Measurements from ENCODE around the gene RAB37. TPM values are rescaled to one million over a fixed set of nuclear protein-coding genes. Genes with fewer than 3 reads are reported as not detected.

Gene RAB37
- total RNA-seq, 5 donors from 2014 or later (not counting 1 experiment from before 2014, with no cell fraction given): 31.2 to 73.4 (median 40.7) TPM

DNA sequence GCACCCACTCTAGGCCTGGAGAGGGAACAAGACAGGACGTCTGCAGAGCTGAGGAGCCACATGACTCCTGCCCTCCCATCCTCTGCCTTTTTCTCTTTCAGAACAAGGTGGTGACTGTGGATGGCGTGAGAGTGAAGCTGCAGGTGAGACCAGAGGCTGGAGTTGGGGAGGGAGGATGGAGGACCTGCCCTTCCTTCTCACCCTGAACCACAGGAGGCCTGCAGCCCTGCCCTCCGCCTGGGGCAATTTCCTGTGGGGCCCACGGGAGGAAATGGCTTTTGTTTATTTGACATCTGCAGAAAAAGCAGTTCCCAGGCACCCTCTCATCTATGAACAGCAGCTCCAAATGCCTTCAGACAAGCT lies 5.1 kb downstream of the RAB37 start:
- ChIA-PET CTCF (interaction anchor here (0.7 to 2.8 kb wide), 6 partner anchors 12 to 85 kb away, joined by 3 to 14 read pairs (median 4); no protein-coding TSS in a partner anchor), POLR2A (interaction anchor here in 1 of 2 donors (0.6 kb wide), 1 partner anchor 24 kb away, joined by 6 read pairs; no protein-coding TSS in a partner anchor)
- Mint-ChIP-seq H3K36me3 (no peaks in the 10 kb centered on the region), H3K4me1 (peaks cover 85 to 91% (median 90%) of the 10 kb centered on the region in 3 donors), H3K9me3 (no peaks in the 10 kb centered on the region), H3K27ac (peak overlapping the region; percentile 99 to 100), H3K27me3 (no peaks in the 10 kb centered on the region), H3K4me3 (peak overlapping the region; percentile 64 to 87 (median 67))
- peak overlapping the region; percentile 19 to 49 for H3K4me3 ChIP-seq (ENCODE audit: control insufficient read depth in 1 of 2, extremely low read depth in 1 of 2, low read length in 1 of 2)
- peak overlapping the region; percentile 63 for H3K27ac ChIP-seq (ENCODE audit: low read length)
- no peaks in the 10 kb centered on the region for H3K9me3 ChIP-seq
- peak; percentile 19 to 58 (median 47) for ATAC-seq (replicated peaks in 1 of 4)
- no CpG with 5 or more reads among the region's 4 CpGs for WGBS (ENCODE audit: insufficient coverage)
- DNase-seq: peak in 16 of 35 experiments; percentile 27 to 80 (median 48)
- H3K4me1 ChIP-seq (ENCODE audit: control insufficient read depth in 1 of 2, extremely low read depth in 1 of 2, insufficient read depth in 2 of 2, low read length in 2 of 2): peaks cover 63 to 99% of the 10 kb centered on the region in 2 experiments
- H3K36me3 ChIP-seq (ENCODE audit: control insufficient read depth in 2 of 2, extremely low read depth in 1 of 2, insufficient read depth in 1 of 2, low read length in 1 of 2): peaks cover 0 to 11% of the 10 kb centered on the region in 2 donors
- no peaks in the 10 kb centered on the region for H3K27me3 ChIP-seq (replicated peaks in 1 of 2; ENCODE audit: control insufficient read depth in 2 of 2, extremely low read depth in 1 of 2, insufficient read depth in 2 of 2, low read length in 1 of 2)

DNA sequence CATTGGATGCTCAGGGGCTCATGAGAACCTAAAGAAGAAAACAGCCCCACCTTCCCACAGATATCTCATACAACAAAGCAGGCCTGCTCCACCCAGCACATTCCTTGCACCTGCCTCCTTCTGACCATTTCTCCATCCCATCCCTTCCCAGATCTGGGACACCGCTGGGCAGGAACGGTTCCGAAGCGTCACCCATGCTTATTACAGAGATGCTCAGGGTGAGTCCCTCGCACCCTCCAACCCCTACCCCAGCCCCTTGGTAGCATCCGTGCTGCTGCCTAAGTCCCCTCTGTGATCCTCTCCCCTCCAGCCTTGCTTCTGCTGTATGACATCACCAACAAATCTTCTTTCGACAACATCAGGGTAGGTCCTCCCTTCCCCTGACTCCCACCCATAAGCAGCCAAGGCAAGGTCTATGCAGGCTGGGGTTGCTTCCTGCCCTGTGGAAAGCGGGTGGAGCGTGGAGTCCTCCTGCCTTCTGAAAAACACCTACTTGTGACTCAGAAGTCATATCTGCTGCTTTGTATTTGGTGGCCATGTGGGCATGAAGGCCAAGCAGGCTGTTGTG lies 6.0 kb downstream of the RAB37 start:
- POLR2A ChIA-PET: no interaction called here
- DNase-seq (no peak), ATAC-seq (replicated peaks in 1 of 4) (no peak)
- Mint-ChIP-seq H3K4me1 (peaks cover 83 to 92% (median 91%) of the 10 kb centered on the region in 3 donors), H3K27me3 (no peaks in the 10 kb centered on the region), H3K4me3 (peak overlapping the region; percentile 64 to 87 (median 67)), H3K27ac (peak overlapping the region; percentile 99 to 100), H3K9me3 (no peaks in the 10 kb centered on the region), H3K36me3 (no peaks in the 10 kb centered on the region)
- WGBS (ENCODE audit: insufficient coverage): 85% methylated on average over 7 of the region's 9 CpGs
- Histone ChIP-seq H3K36me3 (ENCODE audit: control insufficient read depth in 2 of 2, extremely low read depth in 1 of 2, insufficient read depth in 1 of 2, low read length in 1 of 2) (peaks cover 0 to 11% of the 10 kb centered on the region in 2 donors), H3K4me1 (ENCODE audit: control insufficient read depth in 1 of 2, extremely low read depth in 1 of 2, insufficient read depth in 2 of 2, low read length in 2 of 2) (peaks cover 69 to 100% of the 10 kb centered on the region in 2 experiments), H3K27ac (ENCODE audit: low read length) (peak overlapping the region; percentile 69), H3K9me3 (no peaks in the 10 kb centered on the region), H3K27me3 (replicated peaks in 1 of 2; ENCODE audit: control insufficient read depth in 2 of 2, extremely low read depth in 1 of 2, insufficient read depth in 2 of 2, low read length in 1 of 2) (no peaks in the 10 kb centered on the region), H3K4me3 (ENCODE audit: control insufficient read depth in 1 of 2, extremely low read depth in 1 of 2, low read length in 1 of 2) (no peak overlapping the region)
- CTCF ChIA-PET: interaction anchor here (1.0 to 2.8 kb wide), 5 partner anchors 11 to 86 kb away, joined by 3 to 14 read pairs (median 5); no protein-coding TSS in a partner anchor

DNA sequence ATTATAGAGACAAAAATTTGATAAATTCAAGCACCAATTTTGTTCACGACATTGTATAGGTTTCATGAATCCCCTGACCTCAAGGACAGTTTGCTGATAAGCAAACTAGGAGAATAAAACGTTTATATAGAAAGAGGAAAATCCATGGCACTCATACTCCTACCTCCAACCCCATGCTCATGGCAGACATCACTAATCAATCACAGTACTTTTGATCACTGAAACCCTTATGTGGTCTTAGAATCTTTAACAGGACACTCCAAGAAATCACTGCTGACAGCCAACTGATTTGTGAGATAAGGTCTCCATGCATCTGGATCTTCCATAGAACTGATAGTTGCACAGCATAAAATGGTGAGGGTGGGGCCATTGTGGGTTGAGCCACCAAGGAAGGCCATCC lies 6.7 kb downstream of the RAB37 start:
- POLR2A ChIA-PET: no interaction called here

DNA sequence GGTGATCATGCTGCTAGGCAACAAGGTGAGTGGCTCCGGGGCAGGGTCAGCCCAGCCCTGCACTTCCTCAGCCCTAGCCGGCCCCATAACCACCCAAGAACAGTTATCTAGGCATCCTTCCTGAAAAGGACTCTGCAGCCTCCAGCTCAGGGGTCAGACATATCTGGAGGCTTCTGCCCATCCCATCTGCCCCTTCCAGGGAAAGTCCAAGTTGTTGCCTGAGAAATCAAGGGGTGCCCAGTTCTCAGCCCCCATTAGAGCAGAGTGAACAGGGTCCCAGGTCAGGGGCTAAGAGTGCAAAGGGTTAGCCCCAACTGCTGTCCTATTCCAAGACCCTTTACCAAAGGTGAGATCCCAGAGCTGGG lies 7.3 kb downstream of the RAB37 start:
- Histone ChIP-seq H3K36me3 (ENCODE audit: control insufficient read depth in 2 of 2, extremely low read depth in 1 of 2, insufficient read depth in 1 of 2, low read length in 1 of 2) (peaks cover 0 to 11% of the 10 kb centered on the region in 2 donors), H3K4me1 (ENCODE audit: control insufficient read depth in 1 of 2, extremely low read depth in 1 of 2, insufficient read depth in 2 of 2, low read length in 2 of 2) (peaks cover 58 to 88% of the 10 kb centered on the region in 2 experiments), H3K27me3 (replicated peaks in 1 of 2; ENCODE audit: control insufficient read depth in 2 of 2, extremely low read depth in 1 of 2, insufficient read depth in 2 of 2, low read length in 1 of 2) (no peaks in the 10 kb centered on the region), H3K27ac (ENCODE audit: low read length) (peak overlapping the region; percentile 34), H3K9me3 (no peaks in the 10 kb centered on the region), H3K4me3 (ENCODE audit: control insufficient read depth in 1 of 2, extremely low read depth in 1 of 2, low read length in 1 of 2) (no peak overlapping the region)
- H3K27me3 Mint-ChIP-seq: no peaks in the 10 kb centered on the region
- CTCF ChIA-PET: interaction anchor here (0.6 to 2.4 kb wide), 10 partner anchors 10 to 87 kb away, joined by 3 to 11 read pairs (median 4); no protein-coding TSS in a partner anchor
- H3K27ac Mint-ChIP-seq: peak overlapping the region; percentile 99 to 100
- no peak for ATAC-seq (replicated peaks in 1 of 4)
- peak overlapping the region in 2 of 3 donors; percentile 57 to 87 for H3K4me3 Mint-ChIP-seq
- no peaks in the 10 kb centered on the region for H3K36me3 Mint-ChIP-seq
- no peaks in the 10 kb centered on the region for H3K9me3 Mint-ChIP-seq
- POLR2A ChIA-PET: no interaction called here
- 14% methylated on average over 1 of the region's 2 CpGs for WGBS (ENCODE audit: insufficient coverage)
- no peak for DNase-seq
- H3K4me1 Mint-ChIP-seq: peaks cover 71 to 80% (median 78%) of the 10 kb centered on the region in 3 donors

More for the DNA sequence above, 6.7 kb downstream of the RAB37 start:
- Histone ChIP-seq H3K36me3 (ENCODE audit: control insufficient read depth in 2 of 2, extremely low read depth in 1 of 2, insufficient read depth in 1 of 2, low read length in 1 of 2) (peaks cover 0 to 11% of the 10 kb centered on the region in 2 donors), H3K4me3 (ENCODE audit: control insufficient read depth in 1 of 2, extremely low read depth in 1 of 2, low read length in 1 of 2) (no peak overlapping the region), H3K27me3 (replicated peaks in 1 of 2; ENCODE audit: control insufficient read depth in 2 of 2, extremely low read depth in 1 of 2, insufficient read depth in 2 of 2, low read length in 1 of 2) (no peaks in the 10 kb centered on the region), H3K4me1 (ENCODE audit: control insufficient read depth in 1 of 2, extremely low read depth in 1 of 2, insufficient read depth in 2 of 2, low read length in 2 of 2) (peaks cover 64 to 94% of the 10 kb centered on the region in 2 experiments), H3K27ac (ENCODE audit: low read length) (peak overlapping the region; percentile 69), H3K9me3 (no peaks in the 10 kb centered on the region)
- no peaks in the 10 kb centered on the region for H3K27me3 Mint-ChIP-seq
- H3K27ac Mint-ChIP-seq: peak overlapping the region; percentile 99 to 100
- H3K9me3 Mint-ChIP-seq: no peaks in the 10 kb centered on the region
- WGBS (ENCODE audit: insufficient coverage): no CpG with 5 or more reads among the region's 2 CpGs
- CTCF ChIA-PET: interaction anchor here in 1 of 2 donors (0.8 kb wide), 1 partner anchor 36 kb away, joined by 3 read pairs; no protein-coding TSS in a partner anchor
- H3K4me1 Mint-ChIP-seq: peaks cover 76 to 85% (median 84%) of the 10 kb centered on the region in 3 donors
- no peaks in the 10 kb centered on the region for H3K36me3 Mint-ChIP-seq
- no peak for ATAC-seq (replicated peaks in 1 of 4)
- no peak for DNase-seq
- H3K4me3 Mint-ChIP-seq: peak overlapping the region in 1 of 3 donors; percentile 87

DNA sequence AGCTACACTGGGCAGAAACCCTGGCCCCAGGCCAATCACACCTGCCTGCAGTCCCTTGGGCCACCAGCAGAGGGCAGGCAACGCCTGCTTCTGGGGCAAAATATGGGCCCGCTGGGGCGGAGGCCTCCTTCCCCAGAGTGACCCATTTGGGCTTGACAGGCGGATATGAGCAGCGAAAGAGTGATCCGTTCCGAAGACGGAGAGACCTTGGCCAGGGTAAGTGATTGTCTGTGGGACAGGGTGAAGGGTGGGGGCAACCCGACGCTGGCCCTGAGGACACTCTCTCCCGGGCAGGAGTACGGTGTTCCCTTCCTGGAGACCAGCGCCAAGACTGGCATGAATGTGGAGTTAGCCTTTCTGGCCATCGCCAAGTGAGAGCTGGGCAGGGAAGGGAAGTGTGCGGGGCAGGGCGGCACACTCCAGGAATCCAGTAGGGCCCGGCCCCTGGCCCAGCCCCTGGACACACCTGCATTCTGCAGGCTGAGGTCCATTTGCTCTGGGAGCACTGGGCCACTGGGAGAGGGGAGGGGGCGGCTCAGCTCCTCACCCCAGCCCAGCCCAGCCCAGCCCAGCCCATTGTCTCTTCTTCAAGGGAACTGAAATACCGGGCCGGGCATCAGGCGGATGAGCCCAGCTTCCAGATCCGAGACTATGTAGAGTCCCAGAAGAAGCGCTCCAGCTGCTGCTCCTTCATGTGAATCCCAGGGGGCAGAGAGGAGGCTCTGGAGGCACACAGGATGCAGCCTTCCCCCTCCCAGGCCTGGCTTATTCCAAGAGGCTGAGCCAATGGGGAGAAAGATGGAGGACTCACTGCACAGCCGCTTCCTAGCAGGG lies 7.9 kb downstream of the RAB37 start:
- Histone ChIP-seq H3K27me3 (replicated peaks in 1 of 2; ENCODE audit: control insufficient read depth in 2 of 2, extremely low read depth in 1 of 2, insufficient read depth in 2 of 2, low read length in 1 of 2) (no peaks in the 10 kb centered on the region), H3K9me3 (no peaks in the 10 kb centered on the region), H3K4me3 (ENCODE audit: control insufficient read depth in 1 of 2, extremely low read depth in 1 of 2, low read length in 1 of 2) (peak overlapping the region in 1 of 2 donors; percentile 10), H3K36me3 (ENCODE audit: control insufficient read depth in 2 of 2, extremely low read depth in 1 of 2, insufficient read depth in 1 of 2, low read length in 1 of 2) (peaks cover 0 to 11% of the 10 kb centered on the region in 2 donors), H3K27ac (ENCODE audit: low read length) (peak overlapping the region; percentile 34), H3K4me1 (ENCODE audit: control insufficient read depth in 1 of 2, extremely low read depth in 1 of 2, insufficient read depth in 2 of 2, low read length in 2 of 2) (peaks cover 58 to 82% of the 10 kb centered on the region in 2 experiments)
- 56% methylated on average over 18 of the region's 24 CpGs for WGBS (ENCODE audit: insufficient coverage)
- ChIA-PET CTCF (interaction anchor here (0.6 to 2.9 kb wide), 24 partner anchors 9 to 120 kb away, joined by 3 to 25 read pairs (median 4); partner anchors contain the start of gene NAT9 (in 1 of the 2)), POLR2A (interaction anchor here in 1 of 2 donors (1.1 kb wide), 1 partner anchor 47 kb away, joined by 3 read pairs; no protein-coding TSS in a partner anchor)
- no peaks in the 10 kb centered on the region for H3K27me3 Mint-ChIP-seq
- ATAC-seq (replicated peaks in 1 of 4) (peak in 2 of 4 experiments; percentile 9 to 15), DNase-seq (peak; percentile 46 to 86 (median 71))
- H3K4me1 Mint-ChIP-seq: peaks cover 71 to 77% (median 74%) of the 10 kb centered on the region in 3 donors
- H3K4me3 Mint-ChIP-seq: peak overlapping the region in 2 of 3 donors; percentile 57 to 87
- peak overlapping the region; percentile 99 to 100 for H3K27ac Mint-ChIP-seq
- no peaks in the 10 kb centered on the region for H3K9me3 Mint-ChIP-seq
- peaks cover 4% of the 10 kb centered on the region for H3K36me3 Mint-ChIP-seq
